Panc1 (cell line): ENCODE results near the gene RIMOC1.

Experiments
- POLR2AphosphoS5 ChIP-seq: IDR thresholded peaks from 2 replicates; pipeline ENCODE4 v1.6.1; 2012; ENCODE audit warnings: mild to moderate bottlenecking, low read depth, low read length, moderate library complexity
- TCF7L2 ChIP-seq: IDR thresholded peaks from 2 replicates; pipeline ENCODE4 v1.6.1; 2011; ENCODE audit warnings: mild to moderate bottlenecking, low read depth, low read length, inconsistent platforms
- TF ChIP-seq, protein P1 (sequence below): fragments of 450-650 bp; IDR thresholded peaks from 2 replicates; pipeline ENCODE4 v1.5.1; 2017; ENCODE audit warnings: mild to moderate bottlenecking
- TF ChIP-seq, protein P2 (sequence below), 2 experiments: IDR thresholded peaks; 2 replicates each; pipeline ENCODE4 v1.6.1; 2011 to 2012; ENCODE audit warnings: low read depth in 2 of 2, control low read depth in 1 of 2, low read length in 1 of 2, mild to moderate bottlenecking in 1 of 2, moderate library complexity in 1 of 2; ENCODE audit not compliant: insufficient read depth in 1 of 2

GRCh38 chr5:41869724-41870626 is 34.2 kb upstream of the RIMOC1 start, which contains the start of gene OXCT1:
- TF ChIP-seq POLR2AphosphoS5, result no peak
- TF ChIP-seq, protein P1, sequence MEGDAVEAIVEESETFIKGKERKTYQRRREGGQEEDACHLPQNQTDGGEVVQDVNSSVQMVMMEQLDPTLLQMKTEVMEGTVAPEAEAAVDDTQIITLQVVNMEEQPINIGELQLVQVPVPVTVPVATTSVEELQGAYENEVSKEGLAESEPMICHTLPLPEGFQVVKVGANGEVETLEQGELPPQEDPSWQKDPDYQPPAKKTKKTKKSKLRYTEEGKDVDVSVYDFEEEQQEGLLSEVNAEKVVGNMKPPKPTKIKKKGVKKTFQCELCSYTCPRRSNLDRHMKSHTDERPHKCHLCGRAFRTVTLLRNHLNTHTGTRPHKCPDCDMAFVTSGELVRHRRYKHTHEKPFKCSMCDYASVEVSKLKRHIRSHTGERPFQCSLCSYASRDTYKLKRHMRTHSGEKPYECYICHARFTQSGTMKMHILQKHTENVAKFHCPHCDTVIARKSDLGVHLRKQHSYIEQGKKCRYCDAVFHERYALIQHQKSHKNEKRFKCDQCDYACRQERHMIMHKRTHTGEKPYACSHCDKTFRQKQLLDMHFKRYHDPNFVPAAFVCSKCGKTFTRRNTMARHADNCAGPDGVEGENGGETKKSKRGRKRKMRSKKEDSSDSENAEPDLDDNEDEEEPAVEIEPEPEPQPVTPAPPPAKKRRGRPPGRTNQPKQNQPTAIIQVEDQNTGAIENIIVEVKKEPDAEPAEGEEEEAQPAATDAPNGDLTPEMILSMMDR, result no peak
- TF ChIP-seq, protein P2, sequence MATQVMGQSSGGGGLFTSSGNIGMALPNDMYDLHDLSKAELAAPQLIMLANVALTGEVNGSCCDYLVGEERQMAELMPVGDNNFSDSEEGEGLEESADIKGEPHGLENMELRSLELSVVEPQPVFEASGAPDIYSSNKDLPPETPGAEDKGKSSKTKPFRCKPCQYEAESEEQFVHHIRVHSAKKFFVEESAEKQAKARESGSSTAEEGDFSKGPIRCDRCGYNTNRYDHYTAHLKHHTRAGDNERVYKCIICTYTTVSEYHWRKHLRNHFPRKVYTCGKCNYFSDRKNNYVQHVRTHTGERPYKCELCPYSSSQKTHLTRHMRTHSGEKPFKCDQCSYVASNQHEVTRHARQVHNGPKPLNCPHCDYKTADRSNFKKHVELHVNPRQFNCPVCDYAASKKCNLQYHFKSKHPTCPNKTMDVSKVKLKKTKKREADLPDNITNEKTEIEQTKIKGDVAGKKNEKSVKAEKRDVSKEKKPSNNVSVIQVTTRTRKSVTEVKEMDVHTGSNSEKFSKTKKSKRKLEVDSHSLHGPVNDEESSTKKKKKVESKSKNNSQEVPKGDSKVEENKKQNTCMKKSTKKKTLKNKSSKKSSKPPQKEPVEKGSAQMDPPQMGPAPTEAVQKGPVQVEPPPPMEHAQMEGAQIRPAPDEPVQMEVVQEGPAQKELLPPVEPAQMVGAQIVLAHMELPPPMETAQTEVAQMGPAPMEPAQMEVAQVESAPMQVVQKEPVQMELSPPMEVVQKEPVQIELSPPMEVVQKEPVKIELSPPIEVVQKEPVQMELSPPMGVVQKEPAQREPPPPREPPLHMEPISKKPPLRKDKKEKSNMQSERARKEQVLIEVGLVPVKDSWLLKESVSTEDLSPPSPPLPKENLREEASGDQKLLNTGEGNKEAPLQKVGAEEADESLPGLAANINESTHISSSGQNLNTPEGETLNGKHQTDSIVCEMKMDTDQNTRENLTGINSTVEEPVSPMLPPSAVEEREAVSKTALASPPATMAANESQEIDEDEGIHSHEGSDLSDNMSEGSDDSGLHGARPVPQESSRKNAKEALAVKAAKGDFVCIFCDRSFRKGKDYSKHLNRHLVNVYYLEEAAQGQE (IDR thresholded peaks at IDR 0.05; ENCODE audit: insufficient read depth in 1 of 2, low read depth in 2 of 2, low read length in 1 of 2), result no peak
- TF ChIP-seq TCF7L2, result no peak
